Endothelial cell of umbilical vein (primary cell): Measurements from ENCODE around the gene TARS1. TPM values are rescaled to one million over a fixed set of nuclear protein-coding genes. Genes with fewer than 3 reads are reported as not detected.

Experiments used
- BruUV-seq: library from RNA; stranded (reverse); fragments of 400-500 nt; replicated peaks from 2 replicates; lab custom pipeline; 2021; lab: Mats Ljungman, UMichigan
- CTCF ChIA-PET: fragments of 300-600, 350-600 bp; sonication (Branson Sonifier 250); formaldehyde crosslinking; loops from one replicate; lab custom pipeline; 2021; ENCODE audit warnings: antibody characterized with exemption, inconsistent platforms; lab: Charles Lee
- POLR2A ChIA-PET: fragments of 300-600, 350-600 bp; sonication (Branson Sonifier 250); formaldehyde crosslinking; loops from one replicate; lab custom pipeline; 2021; ENCODE audit warnings: antibody characterized with exemption, inconsistent platforms; lab: Charles Lee
- DNase-seq: peaks from one replicate; pipeline ENCODE4 v3.0.0-alpha.2; 2011; ENCODE audit warnings: low read depth, low spot score
- FAIRE-seq: peaks from 2 replicates; lab custom pipeline; 2011; peaks lifted over from hg19 to GRCh38; lab: Jason Lieb, UNC
- H2AFZ ChIP-seq: 2 replicates; pipeline ENCODE4 v1.6.0; 2012; ENCODE audit warnings: low read depth, low read length, control low read depth, inconsistent platforms
- H3K27ac ChIP-seq: 2 replicates; pipeline ENCODE4 v1.5.1; 2011; ENCODE audit warnings: low read depth, mild to moderate bottlenecking, control low read depth, low read length, moderate library complexity; ENCODE audit not compliant: insufficient read depth
- H3K27me3 ChIP-seq, 2 experiments: 2 replicates each; pipeline versions ENCODE4 v1.6.0 to v1.6.1; 2011; ENCODE audit warnings: low read length in 2 of 2, mixed read lengths in 1 of 2; ENCODE audit not compliant: control insufficient read depth in 2 of 2, insufficient read depth in 2 of 2
- H3K36me3 ChIP-seq, 2 experiments: 2 replicates in 1 of 2; 3 replicates in 1 of 2; pipeline ENCODE4 v1.5.1; 2011; ENCODE audit warnings: low read length in 2 of 2, mild to moderate bottlenecking in 1 of 2, moderate library complexity in 1 of 2; ENCODE audit not compliant: control insufficient read depth in 2 of 2, insufficient read depth in 2 of 2; ENCODE audit errors: extremely low read depth in 1 of 2
- H3K4me1 ChIP-seq: 3 replicates; pipeline ENCODE4 v1.5.1; 2011; ENCODE audit warnings: mild to moderate bottlenecking, low read length; ENCODE audit not compliant: control insufficient read depth, insufficient read depth; ENCODE audit errors: extremely low read depth
- H3K4me2 ChIP-seq: 2 replicates; pipeline ENCODE4 v1.6.1; 2011; ENCODE audit warnings: low read length, control low read depth, mixed read lengths; ENCODE audit not compliant: insufficient read depth
- H3K4me3 ChIP-seq, 3 experiments: fragments of 200-600 bp in 1 of 3; sonication (generic), shearing (Covaris generic) in 1 of 3; replicated peaks in 1 of 3; 2 replicates each; pipeline ENCODE4 v1.5.1; 2011 to 2016; ENCODE audit warnings: control low read depth in 3 of 3, low read length in 3 of 3, mild to moderate bottlenecking in 2 of 3, inconsistent platforms in 1 of 3, low read depth in 1 of 3, moderate library complexity in 1 of 3; ENCODE audit not compliant: insufficient read depth in 1 of 3
- H3K79me2 ChIP-seq: 2 replicates; pipeline ENCODE4 v1.6.0; 2012; ENCODE audit warnings: low read length, inconsistent platforms; ENCODE audit not compliant: control insufficient read depth, insufficient read depth
- H3K9ac ChIP-seq: replicated peaks from 2 replicates; pipeline ENCODE3; 2011; ENCODE audit warnings: low read length, control low read depth; ENCODE audit not compliant: insufficient read depth; ENCODE audit errors: extremely low read depth
- H3K9me1 ChIP-seq: replicated peaks from 3 replicates; pipeline ENCODE4 v1.6.0; 2011; ENCODE audit warnings: mild to moderate bottlenecking, low read length; ENCODE audit not compliant: control insufficient read depth, insufficient read depth; ENCODE audit errors: extremely low read depth
- H3K9me3 ChIP-seq: replicated peaks from 2 replicates; pipeline ENCODE4 v1.5.1; 2012; ENCODE audit warnings: low read length, inconsistent platforms; ENCODE audit not compliant: control insufficient read depth, insufficient read depth
- H4K20me1 ChIP-seq: replicated peaks from 2 replicates; pipeline ENCODE3; 2011; ENCODE audit warnings: mild to moderate bottlenecking, low read length; ENCODE audit not compliant: control insufficient read depth, insufficient read depth; ENCODE audit errors: extremely low read depth
- CTCF ChIP-seq, 2 donors: IDR thresholded peaks; 1 replicate in 1 of 2; 2 replicates in 1 of 2; pipeline ENCODE4 v1.5.1; 2011; ENCODE audit warnings: low read length in 2 of 2, mild to moderate bottlenecking in 2 of 2, moderate library complexity in 2 of 2, control low read depth in 1 of 2, inconsistent platforms in 1 of 2, low read depth in 1 of 2; ENCODE audit not compliant: insufficient read depth in 1 of 2; ENCODE audit errors: extremely low read depth in 1 of 2
- EZH2 ChIP-seq: IDR thresholded peaks from 2 replicates; pipeline ENCODE4 v1.6.1; 2012; ENCODE audit warnings: borderline replicate concordance, low read depth, mild to moderate bottlenecking, moderate library complexity, low read length, inconsistent platforms; ENCODE audit not compliant: severe bottlenecking
- FOS ChIP-seq: IDR thresholded peaks from 2 replicates; pipeline ENCODE4 v1.6.1; 2011; ENCODE audit warnings: mild to moderate bottlenecking, low read length, moderate library complexity, borderline replicate concordance; ENCODE audit not compliant: insufficient read depth
- GATA2 ChIP-seq: IDR thresholded peaks from 2 replicates; pipeline ENCODE4 v1.7.0; 2011; ENCODE audit warnings: low read depth, mild to moderate bottlenecking, moderate library complexity, mixed read lengths, low read length; ENCODE audit not compliant: insufficient read length, insufficient read depth
- JUN ChIP-seq: IDR thresholded peaks from 2 replicates; pipeline ENCODE4 v1.6.1; 2011; ENCODE audit warnings: borderline replicate concordance, low read depth; ENCODE audit not compliant: insufficient read length, insufficient read depth
- MAX ChIP-seq: IDR thresholded peaks from 2 replicates; pipeline ENCODE4 v1.6.1; 2011; ENCODE audit not compliant: insufficient read depth, insufficient read length
- MYC ChIP-seq: IDR thresholded peaks from one replicate; pipeline ENCODE4 v1.6.1; 2011; ENCODE audit warnings: mild to moderate bottlenecking, low read depth, low read length
- POLR2A ChIP-seq: IDR thresholded peaks from 2 replicates; pipeline ENCODE4 v1.6.1; 2012; ENCODE audit warnings: low read depth, mild to moderate bottlenecking, control low read depth, low read length
- POLR2AphosphoS5 ChIP-seq: IDR thresholded peaks from 2 replicates; pipeline ENCODE4 v1.6.1; 2012; ENCODE audit warnings: low read depth, mild to moderate bottlenecking, control low read depth, low read length, moderate library complexity; ENCODE audit not compliant: insufficient read depth
- dilution Hi-C: fragments of 300-500 bp; cut with MboI; formaldehyde crosslinking; loops from one replicate; pipeline ENCODE4 v1.15.0; 2019; ENCODE audit warnings: low sequenced_read_pairs; ENCODE audit not compliant: extremely low pct_ligation_motif_present
- intact Hi-C: fragments of 100-400 bp; cut with micrococcal nuclease; formaldehyde crosslinking; loops from one replicate; pipeline ENCODE4 v1.10.0; 2022
- polyA plus RNA-seq, 4 experiments: library from polyadenylated mRNA; depleted of rRNA in 3 of 4; stranded (reverse) in 3 of 4; unstranded in 1 of 4; fragments of >200 nt; gene quantifications; 2 replicates each; pipeline versions ENCODE4 v1.2.1 to v1.2.3, GENCODE V29; 2011 to 2012; ENCODE audit warnings: missing spikeins in 1 of 4
- total RNA-seq: library from RNA; stranded (reverse); gene quantifications from 2 replicates; pipeline ENCODE4 v1.2.3, GENCODE V29; 2021

The TARS1 gene
- total and polyA plus RNA-seq, 2 donors (not counting 3 experiments of a cell fraction or from before 2014, with no cell fraction given), result 39.1 to 175 TPM

DNA sequence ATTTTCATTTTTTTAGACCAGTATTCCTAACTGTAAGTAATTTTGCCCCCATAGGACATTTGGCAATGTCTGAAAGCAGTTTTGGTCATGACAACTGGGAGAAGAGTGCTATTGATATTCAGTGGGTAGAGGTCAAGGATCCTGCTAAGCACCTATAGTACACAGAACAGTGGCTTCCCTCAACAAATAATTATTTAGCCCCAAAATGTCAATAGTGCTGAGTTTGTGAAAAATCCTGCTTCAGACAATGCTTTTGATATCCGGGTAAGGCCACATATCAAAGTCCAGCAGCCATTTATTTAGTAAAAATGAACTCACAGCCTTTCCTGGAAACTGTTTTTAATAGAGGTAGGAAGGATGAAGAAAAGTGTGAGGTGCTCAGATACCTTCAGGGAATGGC, 8.1 kb upstream of the TARS1 start:
- no peak overlapping the region for H3K27ac ChIP-seq
- H3K36me3 ChIP-seq, result no peaks in the 10 kb centered on the region
- no peaks in the 10 kb centered on the region for H4K20me1 ChIP-seq
- BruUV-seq, result no TSS peak
- H3K79me2 ChIP-seq, result no peaks in the 10 kb centered on the region
- peaks cover 0 to 2% of the 10 kb centered on the region in 2 experiments for H3K27me3 ChIP-seq
- H3K4me2 ChIP-seq, result no peak overlapping the region
- H3K9ac ChIP-seq, result no peak overlapping the region
- CTCF ChIA-PET, result interaction anchor here (1.0 to 6.7 kb wide), 3 partner anchors 502 to 703 kb away, joined by 3 to 161 read pairs (median 4); no protein-coding TSS in a partner anchor
- no peak overlapping the region for H2AFZ ChIP-seq
- no peaks in the 10 kb centered on the region for H3K9me1 ChIP-seq
- DNase-seq (no peak), FAIRE-seq (no peak)
- no peak for TF ChIP-seq JUN
- TF ChIP-seq MAX, result no peak
- TF ChIP-seq FOS, result no peak
- no peak for TF ChIP-seq MYC
- no peak for TF ChIP-seq POLR2A
- no peak for TF ChIP-seq GATA2
- TF ChIP-seq EZH2, result no peak
- no peak for TF ChIP-seq POLR2AphosphoS5
- no peak for TF ChIP-seq CTCF (IDR thresholded peaks at IDR 0.05; ENCODE audit: extremely low read depth in 1 of 2, insufficient read depth in 1 of 2, low read depth in 1 of 2, low read length in 2 of 2)
- no peaks in the 10 kb centered on the region for H3K9me3 ChIP-seq
- no peaks in the 10 kb centered on the region for H3K4me1 ChIP-seq
- intact Hi-C loops, result loop anchor here (10.0 kb wide), 1 partner anchor 152 kb away; no protein-coding TSS in a partner anchor
- dilution Hi-C loops, result no loop called here
- POLR2A ChIA-PET, result no interaction called here
- H3K4me3 ChIP-seq, result no peak overlapping the region
